H1 (cell line): ENCODE measurements around the gene PRSS22.

Source experiments
- BRCA1 ChIP-seq: IDR thresholded peaks from 2 replicates; pipeline ENCODE4 v1.6.1; 2012; ENCODE audit warnings: low read depth, low read length, improper control_type of control experiment
- EP300 ChIP-seq, 2 experiments: IDR thresholded peaks; 1 replicate in 1 of 2; 2 replicates in 1 of 2; pipeline ENCODE4 v1.6.1; 2011 to 2012; ENCODE audit warnings: low read depth in 2 of 2, low read length in 2 of 2, mild to moderate bottlenecking in 2 of 2, borderline replicate concordance in 1 of 2, inconsistent platforms in 1 of 2, moderate library complexity in 1 of 2
- GABPA ChIP-seq: IDR thresholded peaks from 2 replicates; pipeline ENCODE4 v1.6.1; 2011; ENCODE audit warnings: mild to moderate bottlenecking, low read length, moderate library complexity, borderline replicate concordance; ENCODE audit not compliant: insufficient read depth
- PHF8 ChIP-seq: fragments of 200-600 bp; sonication (generic); conservative IDR thresholded peaks from 2 replicates; pipeline ENCODE4 v1.7.1; 2012; ENCODE audit warnings: low read depth, mild to moderate bottlenecking, inconsistent platforms, low read length, moderate library complexity
- POLR2A ChIP-seq, 2 experiments: IDR thresholded peaks; 1 replicate in 1 of 2; 2 replicates in 1 of 2; pipeline ENCODE4 v1.6.1; 2011; ENCODE audit warnings: low read depth in 2 of 2, low read length in 2 of 2, mild to moderate bottlenecking in 2 of 2; ENCODE audit errors: control extremely low read depth in 1 of 2
- RAD21 ChIP-seq, 2 experiments: IDR thresholded peaks in 1 of 2; conservative IDR thresholded peaks in 1 of 2; 2 replicates each; pipeline ENCODE4 v1.6.1; 2011; ENCODE audit warnings: low read depth in 2 of 2, low read length in 2 of 2, improper control_type of control experiment in 1 of 2, inconsistent platforms in 1 of 2, mild to moderate bottlenecking in 1 of 2, moderate library complexity in 1 of 2
- ZNF274 ChIP-seq: IDR thresholded peaks from 2 replicates; pipeline ENCODE4 v1.7.0; 2012; ENCODE audit warnings: low read length, borderline replicate concordance; ENCODE audit errors: extremely low read depth
- TF ChIP-seq, protein P1 (sequence below), 3 experiments: IDR thresholded peaks; 1 replicate in 2 of 3; 2 replicates in 1 of 3; pipeline versions ENCODE4 v1.5.1 to v1.6.1; 2011; ENCODE audit warnings: low read length in 3 of 3, mild to moderate bottlenecking in 3 of 3, inconsistent platforms in 2 of 3, low read depth in 1 of 3, moderate library complexity in 1 of 3; ENCODE audit not compliant: insufficient read depth in 1 of 3; ENCODE audit errors: control extremely low read depth in 1 of 3
- TF ChIP-seq, protein P2 (sequence below): IDR thresholded peaks from 2 replicates; pipeline ENCODE4 v1.6.1; 2011; ENCODE audit warnings: low read length, improper control_type of control experiment
- TF ChIP-seq, protein P3 (sequence below): IDR thresholded peaks from 2 replicates; pipeline ENCODE4 v1.6.1; 2012; ENCODE audit warnings: inconsistent platforms

DNA sequence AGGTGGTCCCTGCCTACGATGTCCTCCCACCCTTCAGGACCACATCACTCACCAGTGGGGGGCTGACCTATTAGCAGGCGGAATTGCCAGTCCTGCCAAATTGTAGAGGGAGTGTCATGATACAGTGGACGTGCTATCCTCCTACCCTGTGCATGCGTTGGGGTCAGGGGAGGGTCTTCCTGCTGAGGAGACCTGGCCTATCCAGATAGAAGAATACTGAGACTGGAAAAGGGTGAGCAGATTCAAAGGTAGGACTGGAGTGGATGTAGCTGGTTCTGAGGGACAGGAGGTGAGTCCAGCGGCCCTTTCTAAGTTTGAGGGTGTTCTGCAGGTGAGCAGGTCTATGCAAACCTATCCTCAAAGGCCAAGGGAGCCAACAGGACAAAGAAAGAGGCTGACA lies 51.7 kb downstream of the PRSS22 start:
- TF ChIP-seq, protein P1, sequence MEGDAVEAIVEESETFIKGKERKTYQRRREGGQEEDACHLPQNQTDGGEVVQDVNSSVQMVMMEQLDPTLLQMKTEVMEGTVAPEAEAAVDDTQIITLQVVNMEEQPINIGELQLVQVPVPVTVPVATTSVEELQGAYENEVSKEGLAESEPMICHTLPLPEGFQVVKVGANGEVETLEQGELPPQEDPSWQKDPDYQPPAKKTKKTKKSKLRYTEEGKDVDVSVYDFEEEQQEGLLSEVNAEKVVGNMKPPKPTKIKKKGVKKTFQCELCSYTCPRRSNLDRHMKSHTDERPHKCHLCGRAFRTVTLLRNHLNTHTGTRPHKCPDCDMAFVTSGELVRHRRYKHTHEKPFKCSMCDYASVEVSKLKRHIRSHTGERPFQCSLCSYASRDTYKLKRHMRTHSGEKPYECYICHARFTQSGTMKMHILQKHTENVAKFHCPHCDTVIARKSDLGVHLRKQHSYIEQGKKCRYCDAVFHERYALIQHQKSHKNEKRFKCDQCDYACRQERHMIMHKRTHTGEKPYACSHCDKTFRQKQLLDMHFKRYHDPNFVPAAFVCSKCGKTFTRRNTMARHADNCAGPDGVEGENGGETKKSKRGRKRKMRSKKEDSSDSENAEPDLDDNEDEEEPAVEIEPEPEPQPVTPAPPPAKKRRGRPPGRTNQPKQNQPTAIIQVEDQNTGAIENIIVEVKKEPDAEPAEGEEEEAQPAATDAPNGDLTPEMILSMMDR (IDR thresholded peaks at IDR 0.05; ENCODE audit: control extremely low read depth in 1 of 3, insufficient read depth in 1 of 3, low read depth in 1 of 3, low read length in 3 of 3), result no peak
- TF ChIP-seq PHF8 (no peak), EP300 (IDR thresholded peaks at IDR 0.05; ENCODE audit: borderline replicate concordance in 1 of 2, low read depth in 2 of 2, low read length in 2 of 2) (no peak), POLR2A (IDR thresholded peaks at IDR 0.05; ENCODE audit: control extremely low read depth in 1 of 2, low read depth in 2 of 2, low read length in 2 of 2) (no peak), GABPA (no peak), BRCA1 (no peak), RAD21 (IDR thresholded peaks at IDR 0.05 in 1 of 2, conservative IDR thresholded peaks at IDR 0.05 in 1 of 2; ENCODE audit: low read depth in 2 of 2, low read length in 2 of 2) (no peak), ZNF274 (no peak)
- TF ChIP-seq, protein P2, sequence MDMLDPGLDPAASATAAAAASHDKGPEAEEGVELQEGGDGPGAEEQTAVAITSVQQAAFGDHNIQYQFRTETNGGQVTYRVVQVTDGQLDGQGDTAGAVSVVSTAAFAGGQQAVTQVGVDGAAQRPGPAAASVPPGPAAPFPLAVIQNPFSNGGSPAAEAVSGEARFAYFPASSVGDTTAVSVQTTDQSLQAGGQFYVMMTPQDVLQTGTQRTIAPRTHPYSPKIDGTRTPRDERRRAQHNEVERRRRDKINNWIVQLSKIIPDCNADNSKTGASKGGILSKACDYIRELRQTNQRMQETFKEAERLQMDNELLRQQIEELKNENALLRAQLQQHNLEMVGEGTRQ, result no peak
- TF ChIP-seq, protein P3, sequence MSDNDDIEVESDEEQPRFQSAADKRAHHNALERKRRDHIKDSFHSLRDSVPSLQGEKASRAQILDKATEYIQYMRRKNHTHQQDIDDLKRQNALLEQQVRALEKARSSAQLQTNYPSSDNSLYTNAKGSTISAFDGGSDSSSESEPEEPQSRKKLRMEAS, result no peak
